RPMI8226 (cell line): ENCODE results near the gene PF4V1.

Experiments
- DNase-seq: peaks from one replicate; pipeline ENCODE4 v3.0.0-alpha.2; 2015

PF4V1 gene

DNA sequence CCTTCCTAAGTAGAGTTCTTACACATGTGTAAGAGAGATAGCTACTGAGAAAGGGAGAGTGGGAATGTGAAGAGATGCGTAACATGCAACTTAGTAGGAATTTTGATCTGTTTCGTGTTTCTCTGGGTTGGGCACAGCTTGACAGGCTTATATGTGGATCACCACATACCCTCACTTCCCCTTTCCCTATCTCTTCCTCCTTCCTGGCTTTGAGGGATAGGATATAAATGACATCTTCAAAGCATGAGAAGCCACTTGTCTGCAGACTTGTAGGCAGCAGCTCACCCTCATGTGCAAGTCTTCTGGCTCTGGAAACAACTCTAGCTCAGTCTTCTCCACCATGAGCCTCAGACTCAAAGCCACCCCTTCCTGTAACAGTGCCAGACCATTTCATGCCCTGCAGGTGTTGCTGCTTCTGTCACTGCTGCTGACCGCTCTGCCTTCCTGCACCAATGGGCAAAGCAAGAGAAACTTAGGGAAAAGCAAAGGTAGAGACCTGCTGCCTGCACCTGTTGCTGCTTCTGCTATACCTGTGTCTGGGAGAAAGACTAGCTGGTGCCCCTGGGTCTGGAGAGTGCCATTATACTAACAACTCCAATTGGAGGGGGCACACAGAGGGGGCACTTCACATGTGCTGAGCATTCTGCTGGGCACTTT is 5.4 kb upstream of the PF4V1 start:
- DNase-seq = peak; percentile 59

- DNase-seq = no peak
Observed at GRCh38 chr4:73848183-73848777, 4.8 kb upstream of the PF4V1 start.

GRCh38 chr4:73850261-73850970 is 2.7 kb upstream of the PF4V1 start:
- DNase-seq = no peak

DNA sequence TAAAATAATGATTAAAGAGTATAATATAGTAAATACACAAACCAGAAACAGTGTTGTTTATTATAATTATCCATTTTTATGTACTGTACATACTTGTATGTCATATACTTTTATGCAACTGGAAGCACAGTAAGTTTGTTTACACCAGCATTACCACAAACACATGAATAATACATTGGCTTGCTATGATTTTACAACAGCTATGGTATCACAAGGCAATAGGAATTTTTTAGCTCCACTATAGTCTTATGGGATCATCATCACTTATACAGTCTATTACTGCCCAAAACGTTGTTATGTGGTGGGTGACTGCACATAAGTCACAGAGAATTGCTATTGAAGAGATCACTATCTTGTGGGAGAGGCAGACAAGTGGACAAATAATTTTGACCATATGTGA is 1.8 kb upstream of the PF4V1 start:
- DNase-seq = no peak

GRCh38 chr4:73852771-73853170 is 325 bp upstream of the PF4V1 start:
- DNase-seq = no peak

- no peak for DNase-seq
Observed at GRCh38 chr4:73853718-73854473, 800 bp downstream of the PF4V1 start.

DNA sequence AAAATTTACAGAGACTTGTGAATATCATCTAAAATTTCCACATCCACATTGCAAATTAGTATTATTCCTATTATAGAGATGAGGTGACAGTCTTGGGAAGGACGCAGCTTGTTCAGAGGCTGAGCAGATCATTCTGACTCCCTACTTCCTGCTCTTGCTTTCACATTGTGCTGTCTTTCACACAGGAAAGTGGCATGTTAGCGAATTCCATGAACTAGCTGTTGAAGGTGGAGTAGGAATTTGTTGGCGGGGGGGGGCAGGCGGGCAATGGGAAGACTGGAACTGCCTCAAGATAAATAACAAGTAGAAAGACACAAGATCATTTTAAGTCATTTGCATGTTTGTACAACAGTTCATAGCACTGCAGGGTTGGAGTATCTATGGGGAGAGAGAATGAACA is 2.3 kb downstream of the PF4V1 start:
- DNase-seq = no peak

GRCh38 chr4:73856518-73856917 is 3.4 kb downstream of the PF4V1 start:
- DNase-seq = no peak

GRCh38 chr4:73859614-73860088 is 6.6 kb downstream of the PF4V1 start:
- no peak for DNase-seq

GRCh38 chr4:73860181-73860580 is 7.1 kb downstream of the PF4V1 start:
- DNase-seq = no peak

GRCh38 chr4:73860917-73861316 is 7.8 kb downstream of the PF4V1 start:
- no peak for DNase-seq

DNA sequence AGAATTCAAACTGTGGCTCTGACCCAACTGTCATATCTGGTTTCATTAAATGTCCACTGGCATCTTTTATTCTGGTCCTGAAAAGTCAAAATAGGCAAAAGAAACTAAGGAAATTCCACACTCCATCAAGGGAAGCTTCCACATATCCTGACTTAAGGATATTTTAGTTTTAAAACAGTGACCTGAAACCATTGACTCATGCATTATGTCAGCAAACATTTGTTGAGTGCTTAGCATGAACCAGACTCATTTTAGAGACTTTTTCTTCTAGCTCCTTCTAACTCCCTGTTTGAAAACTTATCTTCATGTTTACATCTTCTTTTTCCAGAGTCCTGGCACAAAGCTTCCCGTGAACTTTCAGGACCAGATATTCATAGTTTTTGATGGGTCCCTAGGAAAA is 9.2 kb downstream of the PF4V1 start:
- DNase-seq = no peak

- peak; percentile 35 for DNase-seq
Observed at GRCh38 chr4:73864365-73864764, 11.3 kb downstream of the PF4V1 start.

DNA sequence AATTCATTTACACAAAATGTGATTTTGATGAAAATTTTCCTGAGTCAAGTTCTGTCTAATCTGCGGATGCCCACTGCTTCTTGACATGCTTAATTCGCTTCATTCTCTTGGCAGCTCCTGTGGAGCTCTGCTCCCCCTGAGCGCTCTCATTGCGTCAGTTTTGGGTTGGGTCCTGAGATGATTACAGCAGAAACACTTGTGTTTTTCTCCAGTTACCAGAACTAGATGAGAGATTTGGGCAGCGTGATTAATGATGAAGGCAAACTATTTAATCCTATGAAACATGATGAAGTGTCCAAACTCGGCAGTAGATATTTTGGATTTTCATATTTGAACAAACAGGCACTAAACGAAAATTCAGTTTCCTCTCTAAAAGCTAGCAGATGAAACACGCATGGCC is 11.9 kb downstream of the PF4V1 start:
- no peak for DNase-seq

GRCh38 chr4:73865431-73866096 is 12.5 kb downstream of the PF4V1 start:
- DNase-seq = no peak

DNA sequence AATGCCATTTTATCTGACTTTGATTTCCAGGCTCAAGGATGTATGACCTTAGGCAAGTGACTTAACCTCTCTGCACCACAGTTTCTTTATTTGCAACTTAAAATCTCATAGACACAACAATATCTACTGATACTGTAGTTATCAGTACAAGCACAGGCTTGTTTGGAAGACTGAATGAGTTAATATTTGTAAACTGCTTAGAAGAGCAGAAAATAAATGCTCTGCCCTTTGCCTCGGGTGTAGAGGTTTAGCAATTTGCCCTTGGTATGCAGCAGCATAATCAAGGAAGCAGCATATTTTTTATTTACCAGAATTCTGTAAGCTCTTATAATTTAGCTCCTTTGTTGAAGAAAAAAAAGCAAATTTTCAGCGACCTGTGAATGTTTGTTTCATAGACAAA is 13.2 kb downstream of the PF4V1 start:
- DNase-seq = no peak

DNA sequence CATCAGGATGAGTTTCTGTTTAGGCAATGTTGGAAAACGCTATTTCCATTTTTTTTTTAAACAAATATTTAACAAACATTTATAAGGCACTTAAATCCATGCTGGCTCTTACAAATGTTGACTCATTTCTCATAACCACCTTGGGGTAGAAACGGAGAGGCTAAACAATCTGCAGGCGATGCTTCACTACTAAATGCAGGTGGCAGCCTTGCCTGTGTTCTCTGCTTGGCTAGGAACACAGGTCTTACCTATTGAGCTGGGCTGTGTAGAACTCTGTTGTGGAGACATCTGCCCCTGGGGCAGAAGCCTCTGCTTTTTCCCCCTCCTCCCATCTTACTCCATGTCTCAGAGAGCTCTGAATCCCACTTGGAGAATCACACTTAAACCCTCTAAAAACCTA is 14.7 kb downstream of the PF4V1 start:
- DNase-seq = peak; percentile 25

- DNase-seq = no peak
Observed at GRCh38 chr4:73868206-73869129, 15.4 kb downstream of the PF4V1 start.

DNA sequence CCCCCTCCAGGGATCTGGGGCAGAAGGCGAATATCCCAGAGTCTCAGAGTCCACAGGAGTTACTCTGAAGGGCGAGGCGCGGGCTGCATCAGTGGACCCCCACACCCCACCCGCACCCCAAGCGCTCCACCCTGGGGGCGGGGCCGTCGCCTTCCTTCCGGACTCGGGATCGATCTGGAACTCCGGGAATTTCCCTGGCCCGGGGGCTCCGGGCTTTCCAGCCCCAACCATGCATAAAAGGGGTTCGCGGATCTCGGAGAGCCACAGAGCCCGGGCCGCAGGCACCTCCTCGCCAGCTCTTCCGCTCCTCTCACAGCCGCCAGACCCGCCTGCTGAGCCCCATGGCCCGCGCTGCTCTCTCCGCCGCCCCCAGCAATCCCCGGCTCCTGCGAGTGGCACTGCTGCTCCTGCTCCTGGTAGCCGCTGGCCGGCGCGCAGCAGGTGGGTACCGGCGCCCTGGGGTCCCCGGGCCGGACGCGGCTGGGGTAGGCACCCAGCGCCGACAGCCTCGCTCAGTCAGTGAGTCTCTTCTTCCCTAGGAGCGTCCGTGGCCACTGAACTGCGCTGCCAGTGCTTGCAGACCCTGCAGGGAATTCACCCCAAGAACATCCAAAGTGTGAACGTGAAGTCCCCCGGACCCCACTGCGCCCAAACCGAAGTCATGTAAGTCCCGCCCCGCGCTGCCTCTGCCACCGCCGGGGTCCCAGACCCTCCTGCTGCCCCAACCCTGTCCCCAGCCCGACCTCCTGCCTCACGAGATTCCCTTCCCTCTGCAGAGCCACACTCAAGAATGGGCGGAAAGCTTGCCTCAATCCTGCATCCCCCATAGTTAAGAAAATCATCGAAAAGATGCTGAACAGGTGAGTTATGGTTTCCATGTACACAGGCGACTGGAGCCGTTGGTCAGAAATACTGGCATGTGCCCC is 16.3 kb downstream of the PF4V1 start, which contains the start of gene CXCL1:
Gene CXCL1, plus strand, starts transcription at position 264 of the 926 bp plus-strand sequence. Its CDS starts 78 bp downstream, at position 342.
- no peak for DNase-seq

- no peak for DNase-seq
Observed at GRCh38 chr4:73870260-73870659, 17.2 kb downstream of the PF4V1 start.
